ENCODE data around the gene PAK1. TPM values are rescaled to one million over a fixed set of nuclear protein-coding genes. Genes with fewer than 3 reads are reported as not detected.

The PAK1 gene
- total RNA-seq, 1 donor from 2014 or later, result 28.2 TPM

DNA sequence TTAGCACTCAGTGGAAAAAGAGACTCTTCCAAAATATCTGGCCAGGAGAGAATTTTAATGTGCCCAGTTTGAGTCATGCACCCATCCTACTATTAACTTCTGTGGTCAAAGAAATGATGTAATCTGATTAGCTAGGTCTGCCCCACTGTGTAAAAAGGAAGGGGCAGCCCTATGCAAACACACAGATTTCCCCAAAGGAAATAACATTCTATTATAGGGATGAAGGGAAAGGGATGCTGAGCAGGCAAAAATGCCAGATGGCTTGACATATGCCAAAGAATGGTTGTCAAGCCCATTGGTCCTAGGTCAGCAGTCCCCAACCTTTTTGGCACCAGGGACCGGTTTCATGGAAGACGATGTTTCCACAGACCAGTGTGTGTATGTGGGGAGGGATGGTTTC lies 43.3 kb upstream of the PAK1 start:
- H3K27me3 ChIP-seq, result no peaks in the 10 kb centered on the region
- no peaks in the 10 kb centered on the region for H3K36me3 ChIP-seq
- ATAC-seq (no peak), DNase-seq (no peak)
- TF ChIP-seq, protein P1, sequence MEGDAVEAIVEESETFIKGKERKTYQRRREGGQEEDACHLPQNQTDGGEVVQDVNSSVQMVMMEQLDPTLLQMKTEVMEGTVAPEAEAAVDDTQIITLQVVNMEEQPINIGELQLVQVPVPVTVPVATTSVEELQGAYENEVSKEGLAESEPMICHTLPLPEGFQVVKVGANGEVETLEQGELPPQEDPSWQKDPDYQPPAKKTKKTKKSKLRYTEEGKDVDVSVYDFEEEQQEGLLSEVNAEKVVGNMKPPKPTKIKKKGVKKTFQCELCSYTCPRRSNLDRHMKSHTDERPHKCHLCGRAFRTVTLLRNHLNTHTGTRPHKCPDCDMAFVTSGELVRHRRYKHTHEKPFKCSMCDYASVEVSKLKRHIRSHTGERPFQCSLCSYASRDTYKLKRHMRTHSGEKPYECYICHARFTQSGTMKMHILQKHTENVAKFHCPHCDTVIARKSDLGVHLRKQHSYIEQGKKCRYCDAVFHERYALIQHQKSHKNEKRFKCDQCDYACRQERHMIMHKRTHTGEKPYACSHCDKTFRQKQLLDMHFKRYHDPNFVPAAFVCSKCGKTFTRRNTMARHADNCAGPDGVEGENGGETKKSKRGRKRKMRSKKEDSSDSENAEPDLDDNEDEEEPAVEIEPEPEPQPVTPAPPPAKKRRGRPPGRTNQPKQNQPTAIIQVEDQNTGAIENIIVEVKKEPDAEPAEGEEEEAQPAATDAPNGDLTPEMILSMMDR (IDR thresholded peaks at IDR 0.05), result no peak
- H3K27ac ChIP-seq, result no peak overlapping the region
- intact Hi-C loops (cut with DNase I), result no loop called here
- no peaks in the 10 kb centered on the region for H3K4me1 ChIP-seq
- H3K4me3 ChIP-seq, result no peak overlapping the region
- H3K9me3 ChIP-seq, result no peaks in the 10 kb centered on the region

GRCh38 chr11:77515483-77515882 lies 41.6 kb upstream of the PAK1 start:
- Histone ChIP-seq H3K4me1 (no peaks in the 10 kb centered on the region), H3K27ac (no peak overlapping the region), H3K36me3 (no peaks in the 10 kb centered on the region), H3K4me3 (no peak overlapping the region), H3K9me3 (no peaks in the 10 kb centered on the region), H3K27me3 (no peaks in the 10 kb centered on the region)
- DNase-seq, result no peak
- intact Hi-C loops (cut with DNase I), result no loop called here
- ATAC-seq, result no peak
- TF ChIP-seq, protein P1 (IDR thresholded peaks at IDR 0.05), result no peak

DNA sequence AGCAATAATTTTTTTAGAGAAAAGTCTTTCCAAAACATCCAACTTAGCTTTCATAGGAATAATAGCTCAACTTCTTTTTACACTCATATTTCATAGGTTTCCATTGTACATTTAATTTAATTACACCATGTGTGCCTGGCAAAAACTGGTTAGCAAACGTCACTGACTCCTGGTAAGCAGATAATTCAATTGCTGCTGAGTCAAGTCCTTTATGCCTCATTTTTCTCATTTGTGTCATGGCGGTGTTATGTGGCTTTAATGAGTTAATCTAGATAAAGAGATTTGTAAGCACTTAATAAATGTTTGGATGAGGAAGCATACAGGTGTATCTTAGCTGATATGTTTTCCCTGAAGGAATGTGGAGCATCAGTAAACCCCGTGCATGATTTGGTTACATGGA lies 41.2 kb upstream of the PAK1 start:
- Histone ChIP-seq H3K27ac (no peak overlapping the region), H3K4me1 (no peaks in the 10 kb centered on the region), H3K27me3 (no peaks in the 10 kb centered on the region), H3K4me3 (no peak overlapping the region), H3K36me3 (no peaks in the 10 kb centered on the region), H3K9me3 (no peaks in the 10 kb centered on the region)
- ATAC-seq (no peak), DNase-seq (no peak)
- TF ChIP-seq, protein P1 (IDR thresholded peaks at IDR 0.05), result no peak
- intact Hi-C loops (cut with DNase I), result no loop called here

DNA sequence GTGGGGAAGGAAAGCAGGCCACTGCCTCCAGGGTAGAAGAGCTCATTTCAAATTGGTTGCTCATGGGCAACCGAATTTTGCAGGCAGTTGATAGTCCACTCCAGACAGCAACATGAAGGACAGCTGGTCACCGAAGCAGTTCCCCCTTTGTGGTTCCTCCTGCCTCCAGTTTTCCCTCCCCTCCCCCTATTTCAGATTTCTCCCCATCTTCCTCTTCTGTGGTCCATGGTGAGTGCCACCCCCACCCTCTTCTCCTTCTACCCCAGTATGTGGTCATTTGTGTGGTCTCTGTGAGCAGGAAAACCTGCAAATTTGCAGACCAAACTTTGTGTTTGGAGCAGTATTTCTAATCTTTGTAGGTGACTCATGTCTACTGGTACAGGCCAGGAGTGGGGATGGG lies 38.2 kb upstream of the PAK1 start:
- Histone ChIP-seq H3K27ac (no peak overlapping the region), H3K27me3 (no peaks in the 10 kb centered on the region), H3K36me3 (no peaks in the 10 kb centered on the region), H3K4me1 (no peaks in the 10 kb centered on the region), H3K4me3 (no peak overlapping the region), H3K9me3 (no peaks in the 10 kb centered on the region)
- ATAC-seq (peak; percentile 72), DNase-seq (no peak)
- TF ChIP-seq, protein P1 (IDR thresholded peaks at IDR 0.05), result no peak
- intact Hi-C loops (cut with DNase I), result no loop called here

DNA sequence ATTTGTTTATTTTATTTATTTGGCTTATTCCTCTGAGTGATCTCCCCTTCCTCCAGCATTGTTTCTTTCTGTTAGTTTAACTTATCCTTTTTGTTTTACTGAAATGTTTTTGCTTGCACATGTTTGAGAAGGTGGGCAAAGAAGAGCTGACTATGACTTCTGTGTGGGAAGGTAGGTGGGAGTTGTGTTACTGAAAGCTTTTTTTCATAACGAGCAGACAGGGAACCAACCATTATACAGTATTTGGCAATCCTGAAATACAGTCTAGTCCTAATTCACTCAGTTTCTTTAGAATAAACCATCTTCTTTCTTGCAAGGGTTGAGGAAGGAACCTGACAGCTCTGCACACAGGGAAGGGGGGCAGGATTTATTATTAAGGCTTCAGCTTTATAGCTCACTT lies 37.0 kb upstream of the PAK1 start:
- DNase-seq (no peak), ATAC-seq (no peak)
- intact Hi-C loops (cut with DNase I), result no loop called here
- Histone ChIP-seq H3K9me3 (no peaks in the 10 kb centered on the region), H3K36me3 (no peaks in the 10 kb centered on the region), H3K27ac (no peak overlapping the region), H3K27me3 (no peaks in the 10 kb centered on the region), H3K4me1 (no peaks in the 10 kb centered on the region), H3K4me3 (no peak overlapping the region)
- TF ChIP-seq, protein P1 (IDR thresholded peaks at IDR 0.05), result no peak

GRCh38 chr11:77510095-77510494 lies 36.2 kb upstream of the PAK1 start:
- ATAC-seq (no peak), DNase-seq (no peak)
- Histone ChIP-seq H3K4me1 (no peaks in the 10 kb centered on the region), H3K36me3 (no peaks in the 10 kb centered on the region), H3K4me3 (no peak overlapping the region), H3K9me3 (no peaks in the 10 kb centered on the region), H3K27ac (no peak overlapping the region), H3K27me3 (no peaks in the 10 kb centered on the region)
- intact Hi-C loops (cut with DNase I), result no loop called here
- TF ChIP-seq, protein P1 (IDR thresholded peaks at IDR 0.05), result no peak
